ENCODE data around the gene TAF11L2.
"Not testable (repeated sequence)": the region's sequence is repeated elsewhere in the genome, so short reads cannot be mapped to it uniquely, and the experiment has no call there.

The TAF11L2 gene

DNA sequence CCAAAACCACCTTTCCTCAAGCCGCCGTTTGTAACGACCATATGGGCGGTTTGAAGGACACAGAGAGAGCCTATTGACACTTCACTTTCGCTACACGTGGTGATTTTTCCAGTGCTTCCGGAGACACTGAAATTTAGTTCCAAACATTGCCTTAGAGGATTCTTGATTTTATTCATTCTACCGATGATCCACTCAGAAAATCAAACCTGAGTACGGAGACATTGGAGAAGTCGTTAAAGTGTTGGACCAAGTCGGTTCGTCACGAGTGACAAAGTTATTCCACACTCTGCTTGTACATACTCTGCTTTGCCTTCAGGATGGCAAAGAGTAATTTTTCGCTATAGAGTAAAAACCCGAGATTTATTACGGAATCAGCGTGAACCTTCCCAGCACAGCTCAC is 28.5 kb downstream of the TAF11L2 start:
- DNase-seq: peak in 1 of 4 experiments; percentile 3

DNA sequence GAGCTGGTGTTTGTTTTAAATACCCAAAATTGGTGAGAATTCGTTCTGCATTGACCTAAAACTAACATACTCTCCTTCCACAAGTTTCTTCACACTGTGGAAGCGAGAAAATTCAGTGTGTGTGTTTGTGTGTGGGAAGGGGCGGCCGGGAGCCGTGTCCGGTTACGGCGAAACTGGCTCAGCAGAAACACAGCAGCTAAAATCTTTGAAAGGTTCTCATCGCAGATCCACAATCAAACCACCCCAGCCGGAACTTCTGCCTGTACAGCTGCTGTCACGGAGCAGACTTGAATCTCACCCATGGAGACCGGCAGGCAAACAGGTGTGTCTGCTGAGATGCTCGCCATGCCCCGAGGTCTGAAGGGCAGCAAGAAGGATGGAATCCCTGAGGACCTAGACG is 30.3 kb downstream of the TAF11L2 start, which contains the start of gene TAF11L6:
TSS of gene TAF11L6 (plus strand) at position 301 of the 400 bp plus-strand sequence.
- DNase-seq: not testable (repeated sequence)

Measured in suppressor macrophage (primary cell).